Brain pericyte (primary cell): Measurements from ENCODE around the gene NKIRAS2.

ENCODE experiments used
- DNase-seq: peaks from one replicate; pipeline ENCODE4 v3.0.0-alpha.2; 2012; ENCODE audit warnings: low read depth, low spot score

The NKIRAS2 gene

DNA sequence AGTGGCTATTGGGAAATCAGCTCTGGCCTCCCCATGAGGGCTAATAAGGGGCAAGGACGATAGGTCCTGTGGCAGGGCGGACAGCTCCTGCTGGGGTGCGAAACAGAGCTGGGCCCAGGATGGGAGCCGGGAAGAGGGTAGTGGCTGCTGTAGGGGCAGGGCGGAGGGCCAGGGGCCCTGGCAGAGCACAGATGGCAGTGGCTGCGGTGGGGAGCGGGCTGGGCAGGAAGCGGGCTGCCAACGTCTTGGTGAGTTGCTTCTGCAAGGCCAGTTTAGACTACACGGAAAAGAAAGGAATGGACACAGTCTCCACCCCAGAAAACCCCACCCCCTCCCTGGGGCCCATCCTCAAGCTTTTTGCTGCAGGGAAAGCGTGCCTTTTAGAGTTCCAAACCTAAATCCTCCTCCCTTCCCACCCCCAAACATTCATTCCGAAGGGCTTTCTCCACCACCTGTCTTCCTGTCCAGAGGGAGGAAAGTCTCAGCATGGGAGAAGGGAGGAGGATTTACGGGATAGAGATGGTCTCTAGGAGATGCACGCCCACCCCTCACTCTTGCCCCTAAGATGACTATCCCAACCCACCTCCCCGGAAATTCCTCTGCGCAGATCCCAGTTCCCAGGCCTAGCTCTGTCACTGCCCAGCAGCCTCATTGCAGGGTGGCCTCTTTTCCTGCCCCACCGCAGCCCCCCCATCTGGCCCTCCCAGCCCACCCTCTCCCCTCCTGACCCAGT is 7.1 kb downstream of the NKIRAS2 start:
- no peak for DNase-seq

- DNase-seq: no peak
Measured at GRCh38 chr17:42027590-42027889, 7.7 kb downstream of the NKIRAS2 start.

DNA sequence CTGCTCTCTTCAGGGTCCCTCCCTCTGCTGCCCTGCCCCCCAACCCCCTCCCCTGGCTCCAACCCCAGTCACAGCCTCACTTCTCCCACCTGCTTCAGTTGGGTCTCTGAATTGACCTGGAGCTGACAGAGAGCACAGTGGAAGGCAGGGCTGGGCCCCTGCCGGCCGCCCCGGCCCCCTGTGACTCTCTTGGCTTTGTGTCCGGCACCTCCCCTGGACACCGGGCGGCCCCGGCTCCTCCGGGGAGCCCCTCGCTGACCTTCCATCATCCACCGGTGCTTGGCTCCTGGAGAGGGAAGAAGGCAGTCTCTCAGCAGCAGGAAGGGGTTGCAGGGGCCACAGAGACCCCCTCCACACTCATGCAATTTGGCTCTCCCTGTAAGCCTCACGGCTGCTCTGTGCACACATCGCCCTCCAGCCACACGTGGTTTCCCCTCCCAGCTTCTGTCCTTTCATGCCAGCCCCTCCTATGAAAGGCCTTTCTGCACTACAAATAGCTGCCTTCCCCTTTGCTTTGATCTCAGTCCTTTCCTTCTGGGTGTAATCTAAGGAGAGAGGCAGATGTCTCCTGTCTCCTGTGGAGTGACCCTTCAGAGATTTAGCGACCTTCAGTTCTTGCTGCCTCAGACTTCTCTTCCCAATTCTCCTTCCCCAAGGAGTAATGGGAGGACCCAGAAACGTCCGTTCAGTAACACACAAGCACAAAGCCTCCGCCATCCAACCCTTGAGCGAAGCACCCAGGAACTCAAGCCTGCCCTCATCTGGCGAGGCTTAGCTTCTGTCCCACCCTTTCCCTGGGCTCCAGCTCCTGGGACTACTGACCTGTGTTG is 8.3 kb downstream of the NKIRAS2 start:
- no peak for DNase-seq

DNA sequence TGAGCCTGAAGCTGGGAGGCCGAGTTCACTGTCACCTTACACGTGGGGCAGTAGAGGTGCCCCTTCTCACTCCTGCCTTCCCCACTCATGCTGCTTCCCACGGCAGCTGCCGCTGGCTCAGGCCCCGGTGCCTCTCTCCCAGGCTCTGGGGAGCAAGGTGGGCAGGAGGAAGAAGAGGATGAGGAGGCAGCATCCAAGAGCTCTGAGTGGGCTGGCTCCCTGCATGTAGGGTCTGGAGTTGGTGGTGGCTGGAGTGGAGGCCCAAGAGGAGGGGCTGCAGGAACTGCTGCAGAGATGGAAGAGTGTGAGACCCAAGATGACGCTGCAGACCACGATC is 8.9 kb downstream of the NKIRAS2 start:
- DNase-seq: no peak

GRCh38 chr17:42031584-42031983 is 11.7 kb downstream of the NKIRAS2 start:
- DNase-seq: no peak

DNA sequence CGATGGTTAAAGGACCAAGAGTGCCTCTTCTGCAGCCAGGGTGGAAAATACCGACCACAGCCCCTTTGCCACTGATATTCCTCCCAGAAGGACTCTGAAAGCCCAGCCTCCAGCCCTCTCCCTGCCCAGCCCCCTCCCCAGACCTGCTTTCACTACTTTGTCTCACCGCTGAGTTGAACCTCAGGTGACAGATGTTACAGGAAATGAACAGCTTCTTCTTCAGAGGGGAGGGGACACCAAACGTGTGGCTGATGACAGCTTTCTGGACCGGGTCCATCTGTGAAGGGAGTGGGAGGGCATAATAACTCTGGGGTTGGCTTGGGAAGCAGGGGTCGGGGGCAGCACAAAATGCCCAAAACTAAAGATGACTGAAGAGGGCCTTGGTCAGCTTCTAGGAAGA is 14.2 kb downstream of the NKIRAS2 start:
- DNase-seq: no peak

GRCh38 chr17:42038221-42038973 is 18.5 kb downstream of the NKIRAS2 start:
- DNase-seq: no peak

GRCh38 chr17:42039794-42040763 is 20.2 kb downstream of the NKIRAS2 start:
- DNase-seq: no peak

DNA sequence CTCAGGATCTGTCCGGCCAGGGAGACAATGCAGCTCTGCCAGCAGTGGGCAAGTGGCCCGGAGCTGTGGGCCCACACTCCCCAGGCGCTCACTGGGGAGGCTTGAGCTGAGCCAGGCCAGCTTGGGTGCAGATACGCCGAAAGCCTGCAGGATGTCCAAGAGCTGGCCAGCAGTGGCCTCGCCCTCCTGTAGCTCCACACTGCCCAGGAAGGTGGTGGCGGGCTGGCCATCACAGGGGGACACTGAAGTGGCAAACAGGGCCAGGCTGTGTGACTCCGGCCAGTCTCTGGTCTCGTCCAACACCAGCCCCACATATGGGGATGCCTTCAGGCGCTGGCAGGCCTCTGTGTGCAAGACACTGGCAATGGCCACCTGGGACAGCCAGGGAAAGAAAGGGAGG is 20.9 kb downstream of the NKIRAS2 start:
- DNase-seq: no peak

DNA sequence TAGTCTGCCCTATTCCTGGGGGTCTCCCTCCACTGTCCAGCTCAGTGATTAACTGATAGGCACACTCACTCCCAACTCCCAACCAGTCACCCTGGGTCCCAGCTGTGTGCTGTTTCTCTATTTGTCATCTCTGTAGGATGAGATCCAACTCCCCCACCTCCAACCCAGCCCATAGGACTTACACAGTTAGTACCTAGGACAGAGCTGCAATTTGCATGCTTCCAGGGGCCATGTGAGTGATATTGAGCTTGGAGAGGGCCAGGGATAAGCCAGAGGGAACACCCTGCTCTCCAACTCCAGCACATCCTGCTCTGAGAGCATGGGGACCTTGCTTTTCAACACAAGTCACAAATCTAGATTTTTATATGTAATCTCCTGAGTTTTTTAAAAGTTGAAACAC is 21.7 kb downstream of the NKIRAS2 start:
- DNase-seq: no peak

DNA sequence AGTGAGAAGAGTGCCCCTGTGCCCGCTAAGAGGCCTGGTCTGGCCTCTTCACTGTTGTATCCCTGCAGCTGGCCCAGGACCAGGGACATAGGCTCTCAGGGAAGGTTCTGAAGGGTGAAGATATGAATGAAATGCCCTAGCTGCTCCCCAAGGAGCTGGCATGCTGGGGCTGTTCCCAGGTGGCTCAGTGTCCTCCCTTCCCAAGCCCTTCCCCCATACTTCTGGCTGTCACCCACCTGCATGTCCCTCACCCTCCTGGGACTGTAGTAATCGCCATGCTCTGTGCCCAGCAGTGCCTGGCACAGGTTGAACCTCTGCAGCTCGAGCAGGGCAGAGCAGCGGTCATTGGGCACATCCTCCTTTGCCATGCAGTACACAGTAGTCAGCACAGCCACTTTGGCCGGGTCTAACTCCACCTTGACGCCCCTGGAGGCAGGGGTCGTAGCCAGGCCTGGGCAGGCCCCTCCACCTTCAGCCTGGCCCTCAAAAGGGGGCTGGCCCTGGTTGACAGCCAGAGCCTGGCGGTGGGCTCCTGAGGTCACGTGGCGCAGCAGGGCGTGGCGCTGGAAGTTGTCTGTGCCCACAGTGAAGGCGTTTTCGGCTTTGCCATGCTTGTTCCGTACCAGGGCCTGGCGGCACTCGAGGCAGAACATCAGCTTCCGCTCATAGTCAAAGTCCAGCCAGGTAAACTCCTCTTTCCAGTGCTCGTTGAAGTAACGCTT is 22.9 kb downstream of the NKIRAS2 start:
- DNase-seq: no peak

DNA sequence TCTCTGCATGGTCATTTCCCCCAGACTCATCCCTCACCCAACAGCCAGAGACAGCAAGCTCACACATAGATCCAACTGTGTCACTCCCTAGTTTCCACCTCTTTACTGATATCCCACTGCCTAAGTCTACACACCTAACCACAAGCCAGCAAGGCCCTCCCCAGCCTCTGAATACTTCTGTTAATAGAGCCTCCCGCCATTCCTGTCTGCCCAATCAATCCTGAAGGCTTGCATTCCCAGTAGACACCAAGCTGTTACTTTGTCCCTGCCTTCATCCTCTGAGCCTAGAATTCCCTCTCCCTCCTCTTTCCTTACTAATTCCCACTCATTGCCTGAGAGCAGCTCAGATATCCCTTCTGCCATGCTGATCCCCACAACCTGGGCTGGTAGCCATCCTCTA is 25.8 kb downstream of the NKIRAS2 start:
- no peak for DNase-seq

GRCh38 chr17:42047343-42047742 is 27.5 kb downstream of the NKIRAS2 start:
- no peak for DNase-seq

DNA sequence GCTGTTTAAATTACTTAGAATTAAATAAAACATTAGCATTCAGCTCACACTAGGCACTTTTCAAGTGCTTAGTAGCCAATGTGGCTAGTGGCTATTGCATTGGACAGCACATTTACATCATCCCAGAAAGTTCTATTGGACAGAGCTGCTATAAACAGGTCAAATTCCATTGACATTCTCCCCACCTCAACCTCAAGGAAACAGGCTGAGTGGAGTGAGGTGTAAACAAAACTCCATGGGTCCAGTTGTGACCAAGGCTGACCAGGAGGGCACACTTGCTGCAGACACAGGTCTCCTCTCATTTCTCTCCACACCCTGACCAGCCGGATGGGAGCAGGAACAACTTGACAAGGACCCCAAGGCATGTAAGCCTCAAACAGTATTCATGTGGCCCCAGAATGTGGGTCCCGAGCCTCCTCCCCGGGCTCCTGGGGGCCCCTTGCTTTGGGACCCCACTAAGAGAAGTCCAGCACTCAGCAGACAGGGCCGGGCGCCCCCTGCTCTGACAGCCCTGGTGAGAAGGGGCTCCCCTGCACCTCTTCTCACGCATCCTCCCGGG is 30.0 kb downstream of the NKIRAS2 start:
- DNase-seq: no peak

DNA sequence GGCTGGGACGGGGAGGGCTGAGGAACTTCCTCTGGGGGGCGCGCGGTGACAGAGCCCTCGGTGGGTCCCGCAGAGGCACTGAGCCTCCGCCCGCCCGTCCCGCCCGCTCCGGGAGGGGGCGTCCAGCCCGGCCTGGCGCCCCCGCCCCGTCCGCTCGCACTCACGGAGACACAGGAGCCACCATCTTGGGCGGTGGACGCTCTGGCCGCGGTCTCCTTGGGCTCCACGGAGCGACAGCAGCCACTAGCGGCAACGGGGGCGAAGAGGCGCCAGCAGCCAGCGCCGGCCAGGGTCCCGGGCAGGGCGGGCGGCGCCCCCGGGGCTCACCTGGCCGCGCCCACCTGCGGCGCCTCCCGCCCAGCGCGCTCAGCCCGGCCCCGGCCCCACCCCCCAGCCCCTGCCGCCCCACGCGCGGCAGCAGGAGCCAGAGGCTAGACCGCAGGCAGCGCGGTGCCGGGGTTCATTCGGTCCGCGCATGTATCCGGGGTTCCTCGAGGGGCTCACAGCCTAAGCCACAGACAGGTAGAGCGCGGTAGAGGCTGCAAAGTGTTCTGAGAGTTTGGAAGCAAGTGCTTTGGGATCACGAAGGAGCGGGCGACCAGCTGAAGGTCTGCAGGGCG is 30.6 kb downstream of the NKIRAS2 start, which contains the start of gene C17orf113:
Gene C17orf113 (minus strand): TSS at position 209 of the 620 bp plus-strand sequence. CDS start 7,225 bp downstream, outside the sequence.
- DNase-seq: no peak

GRCh38 chr17:42051013-42051400 is 31.1 kb downstream of the NKIRAS2 start:
- DNase-seq: no peak

DNA sequence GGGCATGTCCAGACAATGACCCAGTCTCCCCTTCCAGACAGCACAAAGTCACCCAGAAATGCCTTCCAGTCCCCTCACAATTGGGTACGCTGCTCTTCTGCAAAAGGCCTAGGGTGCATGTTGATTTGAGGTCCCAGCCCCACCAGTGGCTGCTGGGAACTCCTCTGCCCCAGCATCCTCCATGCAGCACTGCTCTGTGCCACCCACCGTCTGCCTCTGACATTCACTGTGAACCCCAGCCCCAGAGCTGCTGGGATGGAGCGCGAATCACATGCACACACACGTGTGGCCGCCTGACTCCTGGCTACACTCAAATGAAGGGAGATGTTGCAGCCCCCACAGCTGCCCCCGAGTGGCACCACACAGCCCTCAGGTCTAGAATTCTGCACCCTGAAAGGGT is 31.8 kb downstream of the NKIRAS2 start:
- no peak for DNase-seq

DNA sequence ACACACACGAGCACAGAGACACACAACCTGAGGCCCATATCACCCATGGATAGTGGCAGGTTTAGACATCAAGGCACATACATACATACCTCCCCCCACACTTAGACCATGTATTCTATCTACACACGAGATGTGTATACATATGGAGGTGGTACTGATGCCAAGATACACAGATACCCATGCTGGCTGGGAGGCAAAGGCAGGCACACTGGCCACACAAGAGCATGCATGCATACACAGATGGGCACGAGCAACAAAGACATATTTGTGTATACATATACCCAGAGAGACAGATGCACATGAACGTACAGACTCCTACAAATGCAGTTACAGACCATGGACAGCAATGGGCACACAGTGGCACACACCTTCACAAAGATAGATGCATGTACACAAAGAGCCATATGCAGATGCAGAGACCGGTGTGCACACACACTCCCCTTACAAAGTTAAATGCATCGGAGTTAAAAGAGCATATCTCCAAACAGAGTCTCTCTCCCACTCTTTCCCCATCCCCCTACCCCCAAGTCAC is 32.5 kb downstream of the NKIRAS2 start:
- no peak for DNase-seq

DNA sequence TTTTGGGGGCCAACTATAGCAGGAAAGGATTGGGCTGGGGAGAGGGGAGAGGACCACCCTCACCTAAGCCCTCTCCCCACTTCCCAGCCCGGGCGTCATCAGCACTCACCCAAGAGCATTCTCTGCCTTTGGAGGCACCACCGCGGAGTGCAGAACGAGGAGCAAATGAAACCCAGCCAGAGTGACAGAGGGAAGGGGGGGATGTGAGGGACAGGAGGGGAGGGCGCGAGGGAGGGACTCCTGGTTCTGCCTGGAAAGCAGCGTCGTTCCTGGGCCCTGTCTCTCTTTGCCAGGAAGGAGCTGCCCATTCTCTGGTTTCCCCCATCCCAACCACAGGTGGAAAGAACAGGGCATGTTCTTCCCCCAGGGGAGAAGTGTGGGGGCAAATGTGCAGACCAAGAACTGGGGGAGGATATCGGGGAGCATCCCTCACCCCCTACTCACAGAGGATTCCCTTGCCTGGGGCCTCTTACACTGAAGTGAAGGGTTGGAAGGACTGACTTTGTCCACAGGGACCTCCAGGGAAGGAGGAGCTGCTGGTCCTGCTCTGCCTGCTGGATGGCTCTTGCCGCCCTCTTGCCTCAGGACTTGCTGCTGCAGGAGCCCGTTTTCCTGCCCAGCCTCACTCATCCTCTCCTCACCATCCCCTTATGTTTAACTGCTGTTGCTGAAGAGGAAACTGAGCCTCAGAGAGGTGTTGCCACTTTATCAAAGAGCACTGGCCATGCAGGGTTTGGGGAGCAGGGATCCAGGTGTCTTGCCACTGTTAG is 34.0 kb downstream of the NKIRAS2 start:
- no peak for DNase-seq
